Chondrocyte (in vitro differentiated cells): Measurements from ENCODE around the gene YES1. TPM values are rescaled to one million over a fixed set of nuclear protein-coding genes. Genes with fewer than 3 reads are reported as not detected.
"Not testable (repeated sequence)": the region's sequence is repeated elsewhere in the genome, so short reads cannot be mapped to it uniquely, and the experiment has no call there.

Experiments used
- DNase-seq: peaks from one replicate; pipeline ENCODE4 v3.0.0; 2021; ENCODE audit warnings: mixed read lengths, low spot score
- H3K27ac Mint-ChIP-seq: one replicate; pipeline ENCODE4 v1.8.0; 2021; ENCODE audit warnings: mild to moderate bottlenecking, moderate library complexity, mixed read lengths; ENCODE audit not compliant: unreplicated experiment
- H3K27me3 Mint-ChIP-seq: 2 replicates; pipeline ENCODE4 v1.8.0; 2021; ENCODE audit warnings: low read depth, mixed read lengths
- H3K36me3 Mint-ChIP-seq: 2 replicates; pipeline ENCODE4 v1.8.0; 2021; ENCODE audit warnings: low read depth, mixed read lengths
- H3K4me1 Mint-ChIP-seq: 2 replicates; pipeline ENCODE4 v1.8.0; 2021; ENCODE audit warnings: low read depth, mild to moderate bottlenecking, mixed read lengths
- H3K4me3 Mint-ChIP-seq: one replicate; pipeline ENCODE4 v1.8.0; 2021; ENCODE audit warnings: mild to moderate bottlenecking, moderate library complexity, mixed read lengths; ENCODE audit not compliant: unreplicated experiment
- H3K9me3 Mint-ChIP-seq: 2 replicates; pipeline ENCODE4 v1.8.0; 2021; ENCODE audit warnings: low read depth, mixed read lengths
- CTCF ChIP-seq: fragments of 200-600 bp; sonication (generic); IDR thresholded peaks from 2 replicates; pipeline ENCODE4 v1.5.0; 2021; ENCODE audit warnings: antibody characterized with exemption, mild to moderate bottlenecking, moderate library complexity
- total RNA-seq: library from RNA; stranded (reverse); gene quantifications from 3 replicates; pipeline ENCODE4 v1.2.1, GENCODE V29; 2021

Gene YES1
- total RNA-seq, 1 donor from 2014 or later, result 38.0 TPM

GRCh38 chr18:805008-805754 is 6.9 kb downstream of the YES1 start:
- Mint-ChIP-seq H3K27me3 (no peaks in the 10 kb centered on the region), H3K36me3 (no peaks in the 10 kb centered on the region), H3K4me3 (no peak overlapping the region), H3K9me3 (no peaks in the 10 kb centered on the region), H3K27ac (peak overlapping the region; percentile 19), H3K4me1 (peaks cover 18% of the 10 kb centered on the region)
- DNase-seq, result no peak
- TF ChIP-seq CTCF, result no peak

- no peak overlapping the region for H3K4me3 Mint-ChIP-seq
- no peak overlapping the region for H3K27ac Mint-ChIP-seq
- H3K9me3 Mint-ChIP-seq, result no peaks in the 10 kb centered on the region
- no peak for DNase-seq
- no peaks in the 10 kb centered on the region for H3K27me3 Mint-ChIP-seq
- H3K4me1 Mint-ChIP-seq, result peaks cover 10% of the 10 kb centered on the region
- H3K36me3 Mint-ChIP-seq, result no peaks in the 10 kb centered on the region
- no peak for TF ChIP-seq CTCF
Observed at GRCh38 chr18:801137-801536, 10.9 kb downstream of the YES1 start.

- Mint-ChIP-seq H3K36me3 (no peaks in the 10 kb centered on the region), H3K27me3 (no peaks in the 10 kb centered on the region), H3K27ac (no peak overlapping the region), H3K4me1 (no peaks in the 10 kb centered on the region), H3K4me3 (no peak overlapping the region), H3K9me3 (no peaks in the 10 kb centered on the region)
- DNase-seq, result no peak
- TF ChIP-seq CTCF, result no peak
Observed at GRCh38 chr18:799943-800342, 12.1 kb downstream of the YES1 start.

- H3K27me3 Mint-ChIP-seq, H3K36me3 Mint-ChIP-seq, H3K27ac Mint-ChIP-seq, H3K4me3 Mint-ChIP-seq, H3K9me3 Mint-ChIP-seq, DNase-seq, H3K4me1 Mint-ChIP-seq: not testable (repeated sequence)
Observed at GRCh38 chr18:795383-795782, 16.7 kb downstream of the YES1 start.

GRCh38 chr18:789397-789796 is 22.6 kb downstream of the YES1 start:
- Mint-ChIP-seq H3K27ac (no peak overlapping the region), H3K9me3 (peaks cover 3% of the 10 kb centered on the region), H3K27me3 (no peaks in the 10 kb centered on the region), H3K4me1 (no peaks in the 10 kb centered on the region), H3K4me3 (no peak overlapping the region), H3K36me3 (no peaks in the 10 kb centered on the region)
- TF ChIP-seq CTCF, result no peak
- no peak for DNase-seq

GRCh38 chr18:785242-785641 is 26.8 kb downstream of the YES1 start:
- no peak overlapping the region for H3K27ac Mint-ChIP-seq
- H3K36me3 Mint-ChIP-seq, result no peaks in the 10 kb centered on the region
- no peaks in the 10 kb centered on the region for H3K4me1 Mint-ChIP-seq
- no peaks in the 10 kb centered on the region for H3K9me3 Mint-ChIP-seq
- no peaks in the 10 kb centered on the region for H3K27me3 Mint-ChIP-seq
- no peak overlapping the region for H3K4me3 Mint-ChIP-seq
- TF ChIP-seq CTCF, result no peak
- no peak for DNase-seq
